Hepatocyte (in vitro differentiated cells): ENCODE results near the gene FAM210B. TPM values are rescaled to one million over a fixed set of nuclear protein-coding genes. Genes with fewer than 3 reads are reported as not detected.

ENCODE experiments used
- DNase-seq: peaks from one replicate; pipeline ENCODE4 v3.0.0-alpha.2; 2016; ENCODE audit warnings: low spot score
- H2AFZ ChIP-seq: fragments of 200-600 bp; sonication (generic); 2 replicates; pipeline ENCODE4 v1.6.0; 2016; ENCODE audit warnings: antibody characterized with exemption, mild to moderate bottlenecking
- H3K27ac ChIP-seq: fragments of 200-600 bp; sonication (generic); 2 replicates; pipeline ENCODE4 v1.5.1; 2016; ENCODE audit warnings: mild to moderate bottlenecking
- H3K27me3 ChIP-seq: fragments of 200-600 bp; sonication (generic); 2 replicates; pipeline ENCODE4 v1.6.1; 2016
- H3K36me3 ChIP-seq: fragments of 200-600 bp; sonication (generic); replicated peaks from 2 replicates; pipeline ENCODE4 v1.5.1; 2016; ENCODE audit warnings: low read depth; ENCODE audit not compliant: insufficient read depth
- H3K4me1 ChIP-seq: fragments of 200-600 bp; sonication (generic); 2 replicates; pipeline ENCODE4 v1.5.1; 2016; ENCODE audit warnings: mild to moderate bottlenecking, moderate library complexity; ENCODE audit not compliant: insufficient read depth
- H3K4me2 ChIP-seq: fragments of 200-600 bp; sonication (generic); 2 replicates; pipeline ENCODE4 v1.6.0; 2016
- H3K4me3 ChIP-seq: fragments of 200-600 bp; sonication (generic); 2 replicates; pipeline ENCODE4 v1.5.1; 2016; ENCODE audit warnings: mild to moderate bottlenecking
- H3K79me2 ChIP-seq: fragments of 200-600 bp; sonication (generic); 2 replicates; pipeline ENCODE4 v1.6.0; 2017; ENCODE audit warnings: mild to moderate bottlenecking
- H3K9me2 ChIP-seq: fragments of 200-600 bp; sonication (generic); replicated peaks from 2 replicates; pipeline ENCODE4 v1.6.0; 2017; ENCODE audit warnings: mild to moderate bottlenecking; ENCODE audit not compliant: insufficient read depth
- H3K9me3 ChIP-seq: fragments of 200-600 bp; sonication (generic); 2 replicates; pipeline ENCODE4 v1.5.1; 2016; ENCODE audit warnings: low read depth, mild to moderate bottlenecking
- H4K20me1 ChIP-seq: fragments of 200-600 bp; sonication (generic); 2 replicates; pipeline ENCODE4 v1.6.0; 2016; ENCODE audit warnings: mild to moderate bottlenecking; ENCODE audit not compliant: insufficient read depth, poor library complexity, severe bottlenecking
- EZH2 ChIP-seq: fragments of 200-600 bp; sonication (generic); IDR thresholded peaks from 2 replicates; pipeline ENCODE4 v1.6.1; 2016; ENCODE audit warnings: antibody characterized with exemption, mild to moderate bottlenecking, borderline replicate concordance
- EZH2phosphoT487 ChIP-seq: fragments of 200-600 bp; sonication (generic); IDR thresholded peaks from one replicate; pipeline ENCODE4 v1.6.1; 2018; ENCODE audit warnings: antibody characterized with exemption, mild to moderate bottlenecking, low read depth, moderate library complexity; ENCODE audit not compliant: unreplicated experiment, severe bottlenecking
- WGBS: methylation state at CpG from one replicate; pipeline ENCODE4 v1.1.6; 2016; ENCODE audit warnings: low lambda C conversion rate; ENCODE audit errors: missing lambda C conversion rate; 5-methylcytosine and 5-hydroxymethylcytosine counted together
- polyA plus RNA-seq: library from polyadenylated mRNA; unstranded; fragments of >200 nt; fragmentation: Nextera tagmentation; extraction: Ambion mirVana; gene quantifications from 2 replicates; pipeline ENCODE4 v1.2.1, GENCODE V29; 2016
- total RNA-seq: library from RNA; depleted of rRNA; stranded (reverse); fragments of >200 nt; gene quantifications from 2 replicates; pipeline ENCODE4 v1.2.3, GENCODE V29; 2014
- TF ChIP-seq, protein P1 (sequence below): fragments of 200-600 bp; sonication (generic); IDR thresholded peaks from 2 replicates; pipeline ENCODE4 v1.5.1; 2016; ENCODE audit warnings: antibody characterized with exemption, mild to moderate bottlenecking; ENCODE audit not compliant: poor library complexity

FAM210B gene
- total and polyA plus RNA-seq, 2 experiments from 2014 or later = 57.0 to 62.7 TPM

DNA sequence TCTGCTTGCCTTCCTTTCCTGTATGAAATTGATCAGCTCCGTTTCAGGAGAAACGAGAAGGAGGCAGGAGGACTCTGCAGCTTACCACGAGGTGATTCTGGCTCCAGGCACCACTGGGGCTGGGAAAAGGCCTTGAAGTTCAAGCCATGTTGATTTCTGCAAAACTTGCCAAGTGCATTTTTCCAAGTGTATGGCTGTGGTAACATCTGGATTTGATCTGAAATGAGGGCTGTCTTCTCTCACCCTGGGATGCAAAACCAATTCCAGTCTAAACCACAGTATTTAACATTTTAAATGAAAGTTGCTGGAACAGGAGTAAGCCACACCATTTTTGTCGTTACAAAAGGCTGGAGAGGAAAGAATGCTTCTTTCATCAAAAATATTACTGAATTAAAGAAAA is 36.1 kb upstream of the FAM210B start:
- Histone ChIP-seq H3K9me2 (no peaks in the 10 kb centered on the region), H3K27me3 (no peaks in the 10 kb centered on the region), H4K20me1 (no peaks in the 10 kb centered on the region), H3K4me1 (no peaks in the 10 kb centered on the region), H3K36me3 (no peaks in the 10 kb centered on the region), H3K9me3 (no peaks in the 10 kb centered on the region), H3K79me2 (no peaks in the 10 kb centered on the region), H3K4me3 (no peak overlapping the region), H3K27ac (no peak overlapping the region), H3K4me2 (no peak overlapping the region), H2AFZ (no peak overlapping the region)
- DNase-seq = no peak
- 45% methylated on average over 4 of the region's 4 CpGs for WGBS
- TF ChIP-seq EZH2phosphoT487 = no peak
- TF ChIP-seq, protein P1, sequence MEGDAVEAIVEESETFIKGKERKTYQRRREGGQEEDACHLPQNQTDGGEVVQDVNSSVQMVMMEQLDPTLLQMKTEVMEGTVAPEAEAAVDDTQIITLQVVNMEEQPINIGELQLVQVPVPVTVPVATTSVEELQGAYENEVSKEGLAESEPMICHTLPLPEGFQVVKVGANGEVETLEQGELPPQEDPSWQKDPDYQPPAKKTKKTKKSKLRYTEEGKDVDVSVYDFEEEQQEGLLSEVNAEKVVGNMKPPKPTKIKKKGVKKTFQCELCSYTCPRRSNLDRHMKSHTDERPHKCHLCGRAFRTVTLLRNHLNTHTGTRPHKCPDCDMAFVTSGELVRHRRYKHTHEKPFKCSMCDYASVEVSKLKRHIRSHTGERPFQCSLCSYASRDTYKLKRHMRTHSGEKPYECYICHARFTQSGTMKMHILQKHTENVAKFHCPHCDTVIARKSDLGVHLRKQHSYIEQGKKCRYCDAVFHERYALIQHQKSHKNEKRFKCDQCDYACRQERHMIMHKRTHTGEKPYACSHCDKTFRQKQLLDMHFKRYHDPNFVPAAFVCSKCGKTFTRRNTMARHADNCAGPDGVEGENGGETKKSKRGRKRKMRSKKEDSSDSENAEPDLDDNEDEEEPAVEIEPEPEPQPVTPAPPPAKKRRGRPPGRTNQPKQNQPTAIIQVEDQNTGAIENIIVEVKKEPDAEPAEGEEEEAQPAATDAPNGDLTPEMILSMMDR = no peak

DNA sequence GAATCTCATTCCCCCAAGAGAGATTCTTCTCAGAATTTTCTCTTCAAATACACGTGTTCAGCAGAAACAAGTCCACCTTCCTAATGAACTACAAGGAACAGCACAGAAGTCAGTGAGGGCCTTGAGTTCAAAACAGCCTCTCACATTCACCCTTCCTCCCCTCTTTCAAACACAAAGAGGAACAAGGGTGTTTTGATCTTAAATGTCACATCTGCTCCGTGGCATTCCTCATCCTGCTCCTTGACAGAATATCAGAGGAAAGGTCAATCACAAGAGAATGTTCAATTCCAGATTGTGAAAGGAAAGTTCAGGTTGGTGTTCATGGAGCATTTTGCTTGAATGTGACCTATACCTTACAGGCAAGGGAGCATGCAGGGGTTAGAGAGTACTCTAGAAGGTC is 35.6 kb upstream of the FAM210B start:
- H2AFZ ChIP-seq = no peak overlapping the region
- no peak overlapping the region for H3K4me2 ChIP-seq
- H3K79me2 ChIP-seq = no peaks in the 10 kb centered on the region
- H3K36me3 ChIP-seq = no peaks in the 10 kb centered on the region
- no peak overlapping the region for H3K27ac ChIP-seq
- no peaks in the 10 kb centered on the region for H3K9me2 ChIP-seq
- no peak for TF ChIP-seq EZH2phosphoT487
- no peak for TF ChIP-seq EZH2
- WGBS = 19% methylated on average over 2 of the region's 2 CpGs
- no peaks in the 10 kb centered on the region for H3K4me1 ChIP-seq
- H3K4me3 ChIP-seq = no peak overlapping the region
- H4K20me1 ChIP-seq = no peaks in the 10 kb centered on the region
- DNase-seq = no peak
- no peaks in the 10 kb centered on the region for H3K9me3 ChIP-seq
- no peaks in the 10 kb centered on the region for H3K27me3 ChIP-seq

DNA sequence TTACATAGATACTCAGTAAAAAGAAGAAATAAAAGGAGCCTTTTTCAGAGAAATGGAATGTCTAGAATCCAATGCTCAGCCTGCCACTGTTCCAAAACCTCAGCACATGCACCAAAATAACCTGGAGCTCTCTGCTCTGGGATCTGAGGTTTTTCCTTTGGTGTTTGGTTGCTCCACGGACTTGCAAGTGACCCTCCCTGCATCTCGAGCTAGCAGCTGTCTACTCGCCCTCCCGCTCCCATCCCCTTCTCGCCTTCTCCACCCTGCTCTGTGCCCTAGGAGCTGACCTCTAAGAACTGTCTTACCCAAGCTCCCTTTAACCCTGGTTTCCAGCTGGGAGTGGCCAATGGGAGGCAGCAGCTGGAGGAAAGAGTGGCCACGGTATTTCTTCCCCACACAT is 35.1 kb upstream of the FAM210B start:
- Histone ChIP-seq H3K36me3 (no peaks in the 10 kb centered on the region), H3K27me3 (no peaks in the 10 kb centered on the region), H3K4me1 (no peaks in the 10 kb centered on the region), H3K4me3 (no peak overlapping the region), H4K20me1 (no peaks in the 10 kb centered on the region), H3K4me2 (no peak overlapping the region), H3K9me2 (no peaks in the 10 kb centered on the region), H3K27ac (no peak overlapping the region), H3K79me2 (no peaks in the 10 kb centered on the region), H3K9me3 (no peaks in the 10 kb centered on the region), H2AFZ (no peak overlapping the region)
- 70% methylated on average over 6 of the region's 6 CpGs for WGBS
- TF ChIP-seq, protein P1 = no peak
- no peak for TF ChIP-seq EZH2
- no peak for DNase-seq

DNA sequence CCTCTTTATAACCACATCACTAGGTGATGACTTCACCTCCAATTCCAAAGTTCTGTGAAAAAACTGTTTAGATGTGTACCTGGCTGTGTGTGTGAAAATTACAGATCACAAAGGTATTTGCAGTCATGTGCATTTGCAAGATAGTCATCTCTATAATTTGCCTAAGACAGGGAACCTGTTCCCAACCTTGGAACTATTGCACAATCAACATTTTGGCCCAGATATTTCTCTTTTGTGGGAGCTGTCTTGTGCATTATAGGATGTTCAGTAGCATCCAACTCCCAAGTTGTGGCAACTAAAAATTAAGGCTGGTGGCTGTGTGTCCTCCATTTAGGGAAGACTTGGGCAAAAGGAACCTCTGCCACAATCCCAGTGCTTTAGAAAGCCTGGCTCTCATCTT is 34.0 kb upstream of the FAM210B start:
- Histone ChIP-seq H3K4me1 (no peaks in the 10 kb centered on the region), H4K20me1 (no peaks in the 10 kb centered on the region), H3K9me3 (no peaks in the 10 kb centered on the region), H3K27ac (no peak overlapping the region), H3K27me3 (no peaks in the 10 kb centered on the region), H3K79me2 (no peaks in the 10 kb centered on the region), H2AFZ (no peak overlapping the region), H3K4me2 (no peak overlapping the region), H3K9me2 (no peaks in the 10 kb centered on the region), H3K4me3 (no peak overlapping the region), H3K36me3 (no peaks in the 10 kb centered on the region)
- DNase-seq = no peak
- TF ChIP-seq EZH2phosphoT487 (no peak), EZH2 (no peak)
- TF ChIP-seq, protein P1 = no peak
